Central memory CD8-positive, alpha-beta T cell (primary cell): ENCODE results near the gene PPP1R11.

Experiments used
- ATAC-seq: fragments of 150-1000 bp; cut with Tn5 transposase; replicated peaks from 2 replicates; pipeline ENCODE4 v1.10.0; 2022; ENCODE audit warnings: mild to moderate bottlenecking, moderate FRiP score, moderate number of reproducible peaks; ENCODE audit not compliant: poor library complexity, severe bottlenecking; ENCODE audit errors: extremely low read depth
- DNase-seq, 2 donors: peaks; one replicate each; pipeline ENCODE4 v3.0.0; 2021; ENCODE audit warnings: low spot score in 2 of 2
- H3K27ac Mint-ChIP-seq: one replicate; pipeline ENCODE4 v1.8.0; 2022; ENCODE audit warnings: low read depth, mild to moderate bottlenecking, moderate library complexity, mixed read lengths
- H3K27me3 Mint-ChIP-seq: one replicate; pipeline ENCODE4 v1.8.0; 2022; ENCODE audit warnings: mixed read lengths
- H3K36me3 Mint-ChIP-seq: one replicate; pipeline ENCODE4 v1.8.0; 2022; ENCODE audit warnings: mild to moderate bottlenecking, moderate library complexity, mixed read lengths; ENCODE audit not compliant: insufficient read depth
- H3K4me1 Mint-ChIP-seq: one replicate; pipeline ENCODE4 v1.8.0; 2022; ENCODE audit warnings: mixed read lengths
- H3K4me3 Mint-ChIP-seq: one replicate; pipeline ENCODE4 v1.8.0; 2022; ENCODE audit warnings: mild to moderate bottlenecking, moderate library complexity, mixed read lengths
- H3K9me3 Mint-ChIP-seq: one replicate; pipeline ENCODE4 v1.8.0; 2022; ENCODE audit warnings: mixed read lengths

The PPP1R11 gene

GRCh38 chr6:30066082-30066481 lies 916 bp upstream of the PPP1R11 start:
- peaks cover 53% of the 10 kb centered on the region for H3K4me1 Mint-ChIP-seq
- peak overlapping the region; percentile 89 for H3K4me3 Mint-ChIP-seq
- H3K9me3 Mint-ChIP-seq = no peaks in the 10 kb centered on the region
- H3K36me3 Mint-ChIP-seq = peaks cover 48% of the 10 kb centered on the region
- DNase-seq (no peak), ATAC-seq (no peak)
- peak overlapping the region; percentile 97 for H3K27ac Mint-ChIP-seq
- peaks cover 13% of the 10 kb centered on the region for H3K27me3 Mint-ChIP-seq

- no peak for DNase-seq
- no peak for ATAC-seq
- Mint-ChIP-seq H3K4me1 (peaks cover 52% of the 10 kb centered on the region), H3K27me3 (peaks cover 25% of the 10 kb centered on the region), H3K36me3 (peaks cover 37% of the 10 kb centered on the region), H3K27ac (peak overlapping the region; percentile 97), H3K9me3 (no peaks in the 10 kb centered on the region), H3K4me3 (peak overlapping the region; percentile 89)
These were observed 602 bp downstream of the PPP1R11 start for GRCh38 chr6:30067460-30068139.

- H3K36me3 Mint-ChIP-seq = peaks cover 28% of the 10 kb centered on the region
- H3K4me3 Mint-ChIP-seq = peak overlapping the region; percentile 40
- no peaks in the 10 kb centered on the region for H3K9me3 Mint-ChIP-seq
- DNase-seq (no peak), ATAC-seq (no peak)
- H3K27me3 Mint-ChIP-seq = peaks cover 58% of the 10 kb centered on the region
- no peak overlapping the region for H3K27ac Mint-ChIP-seq
- H3K4me1 Mint-ChIP-seq = peaks cover 55% of the 10 kb centered on the region
These were observed 4.3 kb downstream of the PPP1R11 start for GRCh38 chr6:30071081-30071818.

GRCh38 chr6:30071858-30072257 lies 4.9 kb downstream of the PPP1R11 start:
- H3K9me3 Mint-ChIP-seq = no peaks in the 10 kb centered on the region
- H3K27ac Mint-ChIP-seq = peak overlapping the region; percentile 10
- H3K4me1 Mint-ChIP-seq = peaks cover 55% of the 10 kb centered on the region
- DNase-seq (no peak), ATAC-seq (no peak)
- no peak overlapping the region for H3K4me3 Mint-ChIP-seq
- peaks cover 24% of the 10 kb centered on the region for H3K36me3 Mint-ChIP-seq
- H3K27me3 Mint-ChIP-seq = peaks cover 59% of the 10 kb centered on the region

GRCh38 chr6:30073489-30074235 lies 6.7 kb downstream of the PPP1R11 start:
- no peak for ATAC-seq
- no peaks in the 10 kb centered on the region for H3K9me3 Mint-ChIP-seq

GRCh38 chr6:30074331-30075093 lies 7.5 kb downstream of the PPP1R11 start:
- Mint-ChIP-seq H3K27me3 (peaks cover 59% of the 10 kb centered on the region), H3K36me3 (peaks cover 9% of the 10 kb centered on the region), H3K4me3 (peak overlapping the region; percentile 60), H3K9me3 (no peaks in the 10 kb centered on the region), H3K4me1 (peaks cover 51% of the 10 kb centered on the region), H3K27ac (no peak overlapping the region)
- ATAC-seq (no peak), DNase-seq (no peak)

More at GRCh38 chr6:30073489-30074235, 6.7 kb downstream of the PPP1R11 start:
- Mint-ChIP-seq H3K4me1 (peaks cover 52% of the 10 kb centered on the region), H3K27ac (no peak overlapping the region), H3K4me3 (no peak overlapping the region), H3K27me3 (peaks cover 59% of the 10 kb centered on the region), H3K36me3 (peaks cover 18% of the 10 kb centered on the region)
- no peak for DNase-seq

- Mint-ChIP-seq H3K36me3 (peaks cover 4% of the 10 kb centered on the region), H3K4me1 (peaks cover 47% of the 10 kb centered on the region), H3K27ac (no peak within 1 kb of the TSS), H3K27me3 (peaks cover 54% of the 10 kb centered on the region), H3K9me3 (no peaks in the 10 kb centered on the region), H3K4me3 (peak within 1 kb of the TSS; percentile 60)
- ATAC-seq = peak; percentile 11
- no peak for DNase-seq
These were observed 8.2 kb downstream of the PPP1R11 start, which contains the start of gene RNF39 for GRCh38 chr6:30075094-30075789. Gene RNF39 (minus strand): TSS chr6:30075769. CDS start chr6:30075585, 184 bp downstream.

GRCh38 chr6:30075790-30076732 lies 9.1 kb downstream of the PPP1R11 start:
- ATAC-seq (no peak), DNase-seq (no peak)
- peaks cover 47% of the 10 kb centered on the region for H3K27me3 Mint-ChIP-seq
- H3K9me3 Mint-ChIP-seq = no peaks in the 10 kb centered on the region
- peaks cover 39% of the 10 kb centered on the region for H3K4me1 Mint-ChIP-seq
- peak overlapping the region; percentile 60 for H3K4me3 Mint-ChIP-seq
- no peak overlapping the region for H3K27ac Mint-ChIP-seq
- peaks cover 4% of the 10 kb centered on the region for H3K36me3 Mint-ChIP-seq

GRCh38 chr6:30077218-30077617 lies 10.2 kb downstream of the PPP1R11 start:
- ATAC-seq = no peak
- H3K4me3 Mint-ChIP-seq = no peak overlapping the region
- peaks cover 31% of the 10 kb centered on the region for H3K4me1 Mint-ChIP-seq
- H3K27ac Mint-ChIP-seq = no peak overlapping the region
- no peak for DNase-seq
- peaks cover 4% of the 10 kb centered on the region for H3K36me3 Mint-ChIP-seq
- no peaks in the 10 kb centered on the region for H3K9me3 Mint-ChIP-seq
- H3K27me3 Mint-ChIP-seq = peaks cover 38% of the 10 kb centered on the region

GRCh38 chr6:30087876-30088275 lies 20.9 kb downstream of the PPP1R11 start:
- Mint-ChIP-seq H3K4me1 (no peaks in the 10 kb centered on the region), H3K4me3 (no peak overlapping the region), H3K36me3 (no peaks in the 10 kb centered on the region), H3K27ac (no peak overlapping the region), H3K27me3 (peaks cover 66% of the 10 kb centered on the region), H3K9me3 (no peaks in the 10 kb centered on the region)
- DNase-seq = no peak
- no peak for ATAC-seq
